Stimulated activated CD4-positive, alpha-beta T cell treated with anti-CD3 and anti-CD28 coated beads, TNF-alpha, amount 100 ng/mL, for 1 hour (primary cell): ENCODE results near the gene ATP11A.

Source experiments
- DNase-seq, 3 donors: peaks; one replicate each; pipeline ENCODE4 v3.0.0-alpha.2; 2020; ENCODE audit warnings: low read depth in 3 of 3, low spot score in 1 of 3

The ATP11A gene

GRCh38 chr13:112890316-112891145, 200.7 kb downstream of the ATP11A start:
- no peak for DNase-seq

GRCh38 chr13:112891477-112892401, 201.9 kb downstream of the ATP11A start:
- no peak for DNase-seq

- DNase-seq: no peak
Measured at GRCh38 chr13:112892426-112893206, 202.8 kb downstream of the ATP11A start.

GRCh38 chr13:112893207-112893569, 203.3 kb downstream of the ATP11A start:
- DNase-seq: no peak

GRCh38 chr13:112893570-112894422, 204.0 kb downstream of the ATP11A start:
- DNase-seq: no peak

- DNase-seq: no peak
Measured at GRCh38 chr13:112894423-112894672, 204.5 kb downstream of the ATP11A start.

- no peak for DNase-seq
Measured at GRCh38 chr13:112894673-112895481, 205.0 kb downstream of the ATP11A start.

- no peak for DNase-seq
Measured at GRCh38 chr13:112895521-112896465, 206.0 kb downstream of the ATP11A start.

- DNase-seq: no peak
Measured at GRCh38 chr13:112896736-112897602, 207.1 kb downstream of the ATP11A start.

GRCh38 chr13:112897603-112897955, 207.7 kb downstream of the ATP11A start:
- no peak for DNase-seq

- DNase-seq: no peak
Measured at GRCh38 chr13:112897956-112898620, 208.2 kb downstream of the ATP11A start.

- no peak for DNase-seq
Measured at GRCh38 chr13:112898621-112899280, 208.9 kb downstream of the ATP11A start.

GRCh38 chr13:112899281-112900225, 209.7 kb downstream of the ATP11A start:
- DNase-seq: no peak

- no peak for DNase-seq
Measured at GRCh38 chr13:112900226-112900600, 210.4 kb downstream of the ATP11A start.

- DNase-seq: no peak
Measured at GRCh38 chr13:112900691-112901091, 210.9 kb downstream of the ATP11A start.
